Peyer's patch (tissue), 4 donors: ENCODE measurements around the gene RALGPS1.

Experiments
- CTCF ChIP-seq, 6 experiments: fragments of 450-650 bp in 4 of 6; fragments of 200-600 bp in 2 of 6; sonication (generic) in 1 of 6; IDR thresholded peaks; one replicate each; pipeline ENCODE4 v1.5.1; 2017 to 2019; ENCODE audit warnings: antibody characterized with exemption in 6 of 6, mild to moderate bottlenecking in 3 of 6, moderate library complexity in 1 of 6
- POLR2A ChIP-seq, 2 donors: fragments of 450-650 bp; IDR thresholded peaks; one replicate each; pipeline ENCODE4 v1.5.1; 2017; ENCODE audit warnings: antibody characterized with exemption in 2 of 2, mild to moderate bottlenecking in 2 of 2, moderate library complexity in 2 of 2

DNA sequence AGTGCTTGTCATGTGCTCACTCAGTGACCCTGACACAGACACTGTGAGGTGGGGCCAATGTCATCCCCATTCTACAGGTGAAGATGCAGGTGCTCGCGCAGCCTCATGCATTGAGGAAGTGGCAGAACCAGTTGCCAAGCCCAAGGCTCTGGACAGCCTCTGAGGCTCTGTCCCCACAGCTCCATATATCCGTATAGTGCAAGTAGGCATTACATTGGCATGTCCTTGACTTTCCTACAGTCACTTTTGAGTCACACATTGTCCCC is 266.7 kb downstream of the RALGPS1 start:
- TF ChIP-seq CTCF (IDR thresholded peaks at IDR 0.05): no peak
- TF ChIP-seq POLR2A (IDR thresholded peaks at IDR 0.05): no peak
